ENCODE results near the gene UBE2M. TPM values are rescaled to one million over a fixed set of nuclear protein-coding genes. Genes with fewer than 3 reads are reported as not detected.

UBE2M gene
- total RNA-seq, 1 experiment from 2014 or later: 127 TPM

GRCh38 chr19:58584498-58585441 is 26.4 kb upstream of the UBE2M start:
- Histone ChIP-seq H3K9me3 (ENCODE audit: control insufficient read depth, low read depth, low read length) (no peaks in the 10 kb centered on the region), H2BK5ac (ENCODE audit: insufficient read length, low read length) (no peak overlapping the region), H3K4ac (ENCODE audit: low read depth, low read length) (no peak overlapping the region), H3K27ac (ENCODE audit: insufficient read length, low read depth, low read length) (no peak overlapping the region), H3K4me1 (ENCODE audit: insufficient read depth, low read length) (no peaks in the 10 kb centered on the region), H2BK12ac (ENCODE audit: insufficient read length, low read depth, low read length) (no peak overlapping the region), H3T11ph (ENCODE audit: low read length) (no peak overlapping the region), H4K91ac (ENCODE audit: insufficient read length, low read depth, low read length) (no peak overlapping the region), H3K79me1 (ENCODE audit: insufficient read depth, low read depth, low read length, poor library complexity, severe bottlenecking) (no peaks in the 10 kb centered on the region), H4K8ac (replicated peaks; ENCODE audit: insufficient read length, low read depth, low read length) (no peak overlapping the region), H3K56ac (ENCODE audit: insufficient read length, low read depth, low read length) (no peak overlapping the region), H3K79me2 (ENCODE audit: insufficient read depth, low read length) (no peaks in the 10 kb centered on the region), H2BK15ac (ENCODE audit: low read depth, low read length) (no peak overlapping the region), H3K23ac (ENCODE audit: insufficient read length, low read depth, low read length) (no peak overlapping the region), H2AK5ac (ENCODE audit: insufficient read length, low read length) (no peak overlapping the region), H4K20me1 (ENCODE audit: control insufficient read depth, insufficient read depth, insufficient read length) (no peaks in the 10 kb centered on the region), H3K4me2 (ENCODE audit: insufficient read depth, insufficient read length, low read length) (no peak overlapping the region), H3K9ac (ENCODE audit: extremely low read depth, insufficient read length, low read length) (no peak overlapping the region), H2BK20ac (ENCODE audit: low read depth, low read length, poor library complexity, severe bottlenecking) (no peak overlapping the region), H4K5ac (ENCODE audit: insufficient read length, low read depth, low read length) (no peak overlapping the region), H3K14ac (ENCODE audit: insufficient read depth, low read length) (no peak overlapping the region), H3K18ac (ENCODE audit: insufficient read length, low read depth, low read length) (no peak overlapping the region), H3K23me2 (ENCODE audit: insufficient read length, low read depth, low read length, poor library complexity, severe bottlenecking) (no peaks in the 10 kb centered on the region), H2BK120ac (ENCODE audit: low read depth, low read length, poor library complexity, severe bottlenecking) (no peak overlapping the region), H2AFZ (ENCODE audit: low read length) (no peak overlapping the region), H3K27me3 (ENCODE audit: insufficient read depth, low read length) (no peaks in the 10 kb centered on the region)
- Mint-ChIP-seq H3K4me1 (peaks cover 6 to 9% of the 10 kb centered on the region in 2 experiments), H3K27me3 (ENCODE audit: low read depth) (no peaks in the 10 kb centered on the region), H3K4me3 (no peak overlapping the region), H3K36me3 (ENCODE audit: insufficient read depth in 1 of 3, low read depth in 3 of 3) (peaks cover 13 to 19% (median 14%) of the 10 kb centered on the region in 3 experiments), H3K9me3 (no peaks in the 10 kb centered on the region), H3K27ac (no peak overlapping the region; a peak in 1 of 7 replicates)
- DNase-seq: peak; percentile 8
- no CpG with 5 or more reads among the region's 9 CpGs for WGBS (ENCODE audit: extremely low coverage, insufficient read length, low lambda C conversion rate)
- no peak for TF ChIP-seq CTCF (conservative IDR thresholded peaks at IDR 0.05)

Measured in H9 (cell line).